Trophoblast cell (in vitro differentiated cells and primary cell): Measurements from ENCODE around the gene ZNF319.
"Not testable (repeated sequence)": the region's sequence is repeated elsewhere in the genome, so short reads cannot be mapped to it uniquely, and the experiment has no call there.

Experiments
- DNase-seq, 2 donors: peaks; one replicate each; pipeline ENCODE4 v3.0.0-alpha.2; 2016
- H2AFZ ChIP-seq: 2 replicates; pipeline ENCODE4 v1.6.1; 2013; ENCODE audit warnings: low read length, moderate library complexity, mild to moderate bottlenecking; ENCODE audit not compliant: insufficient read depth, poor library complexity
- H2AK5ac ChIP-seq: 2 replicates; pipeline ENCODE4 v1.6.1; 2013; ENCODE audit warnings: mild to moderate bottlenecking, low read length
- H2BK120ac ChIP-seq: 2 replicates; pipeline ENCODE4 v1.6.1; 2013; ENCODE audit warnings: low read length, mild to moderate bottlenecking, moderate library complexity; ENCODE audit not compliant: insufficient read depth, poor library complexity
- H2BK12ac ChIP-seq: 2 replicates; pipeline ENCODE4 v1.6.1; 2013; ENCODE audit warnings: mild to moderate bottlenecking, low read length, moderate library complexity
- H2BK5ac ChIP-seq: 2 replicates; pipeline ENCODE4 v1.6.1; 2013; ENCODE audit warnings: low read length, low read depth, moderate library complexity, mild to moderate bottlenecking; ENCODE audit not compliant: poor library complexity
- H3K14ac ChIP-seq: 2 replicates; pipeline ENCODE4 v1.6.1; 2013; ENCODE audit warnings: mild to moderate bottlenecking, low read length
- H3K18ac ChIP-seq: 2 replicates; pipeline ENCODE4 v1.6.1; 2013; ENCODE audit warnings: mild to moderate bottlenecking, low read length
- H3K23ac ChIP-seq: 2 replicates; pipeline ENCODE4 v1.6.1; 2013; ENCODE audit warnings: low read length
- H3K27ac ChIP-seq: 2 replicates; pipeline ENCODE4 v1.5.1; 2013; ENCODE audit warnings: low read depth, mild to moderate bottlenecking, inconsistent platforms, low read length, moderate library complexity
- H3K27me3 ChIP-seq: 2 replicates; pipeline ENCODE4 v1.6.1; 2013; ENCODE audit warnings: inconsistent platforms, mild to moderate bottlenecking, low read length, moderate library complexity; ENCODE audit not compliant: insufficient read depth
- H3K36me3 ChIP-seq, 2 experiments: 1 replicate in 1 of 2; 2 replicates in 1 of 2; pipeline ENCODE4 v1.6.1; 2013; ENCODE audit warnings: low read length in 2 of 2, mild to moderate bottlenecking in 2 of 2, moderate library complexity in 1 of 2; ENCODE audit not compliant: insufficient read depth in 2 of 2, control insufficient read depth in 1 of 2
- H3K4ac ChIP-seq: 2 replicates; pipeline ENCODE4 v1.6.1; 2013; ENCODE audit warnings: low read depth, mild to moderate bottlenecking, low read length, moderate library complexity
- H3K4me1 ChIP-seq, 2 experiments: 1 replicate in 1 of 2; 2 replicates in 1 of 2; pipeline ENCODE4 v1.6.1; 2013; ENCODE audit warnings: low read length in 2 of 2, mild to moderate bottlenecking in 2 of 2, moderate library complexity in 1 of 2; ENCODE audit not compliant: insufficient read depth in 2 of 2, control insufficient read depth in 1 of 2
- H3K4me2 ChIP-seq: 2 replicates; pipeline ENCODE4 v1.6.1; 2013; ENCODE audit warnings: inconsistent platforms, mild to moderate bottlenecking, low read length, moderate library complexity
- H3K4me3 ChIP-seq: 2 replicates; pipeline ENCODE4 v1.5.1; 2013; ENCODE audit warnings: mild to moderate bottlenecking, low read depth, low read length, inconsistent platforms
- H3K79me1 ChIP-seq: one replicate; pipeline ENCODE4 v1.6.1; 2013; ENCODE audit warnings: low read length
- H3K79me2 ChIP-seq: 2 replicates; pipeline ENCODE4 v1.6.1; 2013; ENCODE audit warnings: low read length, mild to moderate bottlenecking; ENCODE audit not compliant: control insufficient read depth, insufficient read depth, poor library complexity
- H3K9ac ChIP-seq: 2 replicates; pipeline ENCODE4 v1.6.1; 2013; ENCODE audit warnings: mild to moderate bottlenecking, low read length
- H3K9me3 ChIP-seq: 2 replicates; pipeline ENCODE4 v1.6.1; 2013; ENCODE audit warnings: low read depth, mild to moderate bottlenecking, control low read depth, inconsistent platforms, low read length; ENCODE audit not compliant: insufficient read depth
- H4K12ac ChIP-seq: 2 replicates; pipeline ENCODE4 v1.6.1; 2013; ENCODE audit warnings: low read depth, mild to moderate bottlenecking, low read length, moderate library complexity
- H4K8ac ChIP-seq: 2 replicates; pipeline ENCODE4 v1.6.1; 2013; ENCODE audit warnings: low read depth, mild to moderate bottlenecking, low read length, moderate library complexity
- H4K91ac ChIP-seq: one replicate; pipeline ENCODE4 v1.6.1; 2013; ENCODE audit warnings: low read depth, mild to moderate bottlenecking, low read length, moderate library complexity
- WGBS: extraction: QIAGEN DNeasy Blood & Tissue Kit; methylation state at CpG from one replicate; pipeline ENCODE4 v1.1.7; 2013; ENCODE audit warnings: missing lambda C conversion rate; ENCODE audit not compliant: insufficient read length, insufficient coverage; ENCODE audit errors: extremely low coverage; 5-methylcytosine and 5-hydroxymethylcytosine counted together

Gene ZNF319

DNA sequence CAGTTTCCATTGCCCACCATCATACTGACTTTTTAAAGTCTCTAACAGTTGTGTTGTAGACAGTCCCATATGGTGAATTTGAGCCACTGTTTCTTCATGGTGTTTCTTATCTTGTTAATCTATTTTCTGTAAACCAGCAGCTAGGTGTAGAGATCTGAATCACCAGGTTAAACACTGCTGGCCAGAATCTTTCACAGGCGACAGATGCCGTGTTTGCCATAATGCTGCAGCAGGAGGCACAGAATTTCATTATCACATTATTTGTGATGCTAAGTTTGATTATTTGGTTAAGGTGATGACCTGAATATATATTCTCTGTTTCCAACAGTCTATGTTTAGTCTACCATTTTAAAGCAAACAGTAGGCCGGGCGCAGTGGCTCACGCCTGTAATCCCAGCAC is 18.1 kb downstream of the ZNF319 start:
- Histone ChIP-seq H2BK12ac (no peak overlapping the region), H4K8ac (no peak overlapping the region), H3K9ac (no peak overlapping the region), H2AK5ac (no peak overlapping the region), H3K23ac (no peak overlapping the region), H4K91ac (no peak overlapping the region), H2BK120ac (no peak overlapping the region), H3K4me3 (no peak overlapping the region), H3K9me3 (peaks cover 3% of the 10 kb centered on the region), H2AFZ (no peak overlapping the region), H3K18ac (no peak overlapping the region), H3K79me2 (no peaks in the 10 kb centered on the region), H3K36me3 (no peaks in the 10 kb centered on the region), H3K4me2 (no peak overlapping the region), H3K79me1 (no peaks in the 10 kb centered on the region), H4K12ac (no peak overlapping the region), H2BK5ac (no peak overlapping the region), H3K27ac (no peak overlapping the region), H3K27me3 (peaks cover 20% of the 10 kb centered on the region), H3K14ac (no peak overlapping the region), H3K4ac (no peak overlapping the region), H3K4me1 (peaks cover 12 to 14% of the 10 kb centered on the region in 2 experiments)
- peak; percentile 42 to 69 for DNase-seq
- no CpG with 5 or more reads among the region's 5 CpGs for WGBS

- no peaks in the 10 kb centered on the region for H3K36me3 ChIP-seq
- no peak overlapping the region for H3K27ac ChIP-seq
- DNase-seq = no peak
- no peak overlapping the region for H2BK5ac ChIP-seq
- H2BK120ac ChIP-seq = no peak overlapping the region
- H3K14ac ChIP-seq = no peak overlapping the region
- H3K9ac ChIP-seq = no peak overlapping the region
- WGBS = no CpG with 5 or more reads among the region's 7 CpGs
- no peak overlapping the region for H3K4me2 ChIP-seq
- no peak overlapping the region for H3K18ac ChIP-seq
- no peaks in the 10 kb centered on the region for H3K79me2 ChIP-seq
- no peak overlapping the region for H4K12ac ChIP-seq
- H4K91ac ChIP-seq = no peak overlapping the region
- no peak overlapping the region for H3K23ac ChIP-seq
- H3K9me3 ChIP-seq = peaks cover 3% of the 10 kb centered on the region
- H3K27me3 ChIP-seq = peaks cover 20% of the 10 kb centered on the region
- H3K79me1 ChIP-seq = no peaks in the 10 kb centered on the region
- no peak overlapping the region for H2BK12ac ChIP-seq
- no peak overlapping the region for H3K4ac ChIP-seq
- H3K4me3 ChIP-seq = no peak overlapping the region
- no peak overlapping the region for H2AK5ac ChIP-seq
- H2AFZ ChIP-seq = no peak overlapping the region
- H4K8ac ChIP-seq = no peak overlapping the region
- H3K4me1 ChIP-seq = peaks cover 12 to 14% of the 10 kb centered on the region in 2 experiments
These were observed 18.8 kb downstream of the ZNF319 start for GRCh38 chr16:57981636-57982035.

DNA sequence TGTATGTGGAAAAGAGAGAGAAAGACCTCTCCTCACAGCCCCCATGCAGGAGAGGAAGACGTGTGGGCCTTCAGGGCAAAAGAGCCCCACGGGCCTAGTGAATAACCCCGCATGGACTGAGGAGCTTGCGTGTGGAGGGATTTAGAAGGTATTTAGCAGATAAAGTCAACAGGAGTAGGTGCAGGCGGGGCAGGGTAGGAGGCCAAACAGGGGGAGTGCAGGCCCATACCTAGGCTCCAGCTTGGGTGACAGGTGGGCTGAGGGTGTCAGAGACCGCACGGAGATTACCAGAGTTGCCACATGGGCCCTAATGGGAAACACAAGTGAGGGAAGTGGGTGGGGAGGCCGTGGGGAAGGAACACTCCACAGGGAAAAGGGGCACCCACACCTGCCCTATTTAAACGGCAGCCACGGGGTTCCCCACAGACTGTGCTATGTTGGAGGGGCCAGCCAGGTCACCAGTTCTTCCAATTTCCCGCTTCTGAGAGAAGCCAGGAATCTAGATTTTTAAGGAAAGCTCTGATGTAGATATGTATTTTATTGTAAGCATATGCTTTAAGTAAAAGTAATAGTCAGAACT is 21.4 kb downstream of the ZNF319 start:
- Histone ChIP-seq H3K9ac (no peak overlapping the region), H3K9me3 (peaks cover 1% of the 10 kb centered on the region), H3K4me3 (no peak overlapping the region), H4K91ac (no peak overlapping the region), H3K4ac (no peak overlapping the region), H3K18ac (no peak overlapping the region), H2BK5ac (no peak overlapping the region), H3K4me2 (no peak overlapping the region), H2AK5ac (no peak overlapping the region), H2AFZ (no peak overlapping the region), H3K36me3 (no peaks in the 10 kb centered on the region), H3K27me3 (peaks cover under 1% of the 10 kb centered on the region), H3K4me1 (no peaks in the 10 kb centered on the region), H3K79me2 (no peaks in the 10 kb centered on the region), H3K14ac (no peak overlapping the region), H4K8ac (no peak overlapping the region), H4K12ac (no peak overlapping the region), H3K23ac (no peak overlapping the region), H2BK12ac (no peak overlapping the region), H3K27ac (no peak overlapping the region), H3K79me1 (no peaks in the 10 kb centered on the region), H2BK120ac (no peak overlapping the region)
- no peak for DNase-seq
- no CpG with 5 or more reads among the region's 11 CpGs for WGBS

GRCh38 chr16:57978070-57978465 is 22.4 kb downstream of the ZNF319 start:
- H3K36me3 ChIP-seq, H4K91ac ChIP-seq, H3K9me3 ChIP-seq, H3K79me2 ChIP-seq, H3K4ac ChIP-seq, H3K23ac ChIP-seq, H3K4me1 ChIP-seq, H2BK120ac ChIP-seq, H2BK5ac ChIP-seq, H2AFZ ChIP-seq, H3K79me1 ChIP-seq, H3K27me3 ChIP-seq, H3K14ac ChIP-seq, H3K18ac ChIP-seq, H2BK12ac ChIP-seq, H3K9ac ChIP-seq, H4K12ac ChIP-seq, H2AK5ac ChIP-seq, DNase-seq, H3K4me2 ChIP-seq, H3K27ac ChIP-seq, H4K8ac ChIP-seq: not testable (repeated sequence)
- peak overlapping the region; percentile 40 for H3K4me3 ChIP-seq
- WGBS = no CpG with 5 or more reads among the region's 2 CpGs
